GM18909 (cell line): Measurements from ENCODE around the gene RAB6B.

Experiments used
- ATAC-seq: cut with Tn5 transposase; IDR thresholded peaks from one replicate; pipeline ENCODE4 v1.9.1; 2021; ENCODE audit warnings: mild to moderate bottlenecking; ENCODE audit not compliant: unreplicated experiment, poor library complexity

RAB6B gene

GRCh38 chr3:133825969-133826727, 69.5 kb downstream of the RAB6B start:
- no peak for ATAC-seq

GRCh38 chr3:133824961-133825485, 70.7 kb downstream of the RAB6B start:
- ATAC-seq: no peak

- no peak for ATAC-seq
Measured at GRCh38 chr3:133821767-133822638, 73.7 kb downstream of the RAB6B start.

- no peak for ATAC-seq
Measured at GRCh38 chr3:133820889-133821675, 74.6 kb downstream of the RAB6B start.

GRCh38 chr3:133820129-133820528, 75.6 kb downstream of the RAB6B start:
- no peak for ATAC-seq

GRCh38 chr3:133815386-133815785, 80.3 kb downstream of the RAB6B start:
- ATAC-seq: no peak

GRCh38 chr3:133812872-133813271, 82.8 kb downstream of the RAB6B start:
- no peak for ATAC-seq

- peak; percentile 98 for ATAC-seq
Measured at GRCh38 chr3:133805702-133806475, 89.8 kb downstream of the RAB6B start, which contains the start of gene SRPRB. TSS of gene SRPRB (plus strand) at chr3:133805815. CDS start at chr3:133805849, 34 bp downstream.

- ATAC-seq: no peak
Measured at GRCh38 chr3:133805384-133805701, 90.3 kb downstream of the RAB6B start.

GRCh38 chr3:133804896-133805295, 90.8 kb downstream of the RAB6B start:
- no peak for ATAC-seq

- no peak for ATAC-seq
Measured at GRCh38 chr3:133803469-133803868, 92.2 kb downstream of the RAB6B start.

- ATAC-seq: no peak
Measured at GRCh38 chr3:133799794-133800585, 95.7 kb downstream of the RAB6B start.

GRCh38 chr3:133797396-133798105, 98.1 kb downstream of the RAB6B start:
- no peak for ATAC-seq

- ATAC-seq: no peak
Measured at GRCh38 chr3:133792171-133792763, 103.4 kb downstream of the RAB6B start.

- no peak for ATAC-seq
Measured at GRCh38 chr3:133788024-133788423, 107.7 kb downstream of the RAB6B start.

- ATAC-seq: no peak
Measured at GRCh38 chr3:133783762-133784161, 111.9 kb downstream of the RAB6B start.

- ATAC-seq: no peak
Measured at GRCh38 chr3:133782454-133782853, 113.2 kb downstream of the RAB6B start.

GRCh38 chr3:133781570-133781969, 114.1 kb downstream of the RAB6B start:
- ATAC-seq: no peak
